A549 (cell line): ENCODE data around the gene CCDC74B. TPM values are rescaled to one million over a fixed set of nuclear protein-coding genes. Genes with fewer than 3 reads are reported as not detected.

Source experiments
- polyA plus RNA-seq, 4 experiments: library from polyadenylated mRNA; depleted of rRNA in 3 of 4; stranded (reverse); fragments of >200 nt; fragmentation: RNase III in 1 of 4; extraction: RNeasy Plus Mini Kit Qiagen cat#74134 plus additional on column Dnase treatment in 1 of 4; gene quantifications; 2 replicates in 3 of 4; 3 replicates in 1 of 4; pipeline ENCODE4 v1.2.3, GENCODE V29; 2011 to 2017
- small RNA-seq, 6 experiments: library from RNA; depleted of rRNA; stranded (forward); fragments of <200 nt; gene quantifications; one replicate each; pipeline ENCODE3, GENCODE V24; 2012

CCDC74B gene
- polyA plus RNA-seq, 2 of the 4 experiments (the other 2 are of a cell fraction) = 5.2 to 5.4 TPM

Small RNA genes within 50 kb of the gene (small RNA-seq; reads per million reads assigned to genes)
- gene RNU6-1049P = 0 reads per million in 6 experiments

Other genes with a start within 250 kb of the CCDC74B start
- gene RAB6C, start 165.4 kb downstream of the CCDC74B start, polyA plus RNA-seq (2011; rRNA removed) = not detected in 2 replicates
- 0.05 to 0.07 TPM (median 0.06 TPM) in 3 replicates for gene RAB6C, start 165.4 kb downstream of the CCDC74B start, polyA plus RNA-seq (2017; fragmentation: RNase III; extraction: RNeasy Plus Mini Kit Qiagen cat#74134 plus additional on column Dnase treatment)
- gene POTEF, start 15.9 kb downstream of the CCDC74B start, polyA plus RNA-seq (2011; rRNA removed) = 0.06 and 0.07 TPM in 2 replicates
- gene POTEF, start 15.9 kb downstream of the CCDC74B start, polyA plus RNA-seq (2017; fragmentation: RNase III; extraction: RNeasy Plus Mini Kit Qiagen cat#74134 plus additional on column Dnase treatment) = 0.05 TPM in 1 of 3 replicates, not detected in the others
- 43.3 and 47.1 TPM in 2 replicates for gene SMPD4, start 36.5 kb upstream of the CCDC74B start, polyA plus RNA-seq (2011; rRNA removed)
- gene SMPD4, start 36.5 kb upstream of the CCDC74B start, polyA plus RNA-seq (2017; fragmentation: RNase III; extraction: RNeasy Plus Mini Kit Qiagen cat#74134 plus additional on column Dnase treatment) = 53.2 to 54.6 TPM (median 53.3 TPM) in 3 replicates
- 78.6 and 102 TPM in 2 replicates for gene MZT2B, start 37.1 kb upstream of the CCDC74B start, polyA plus RNA-seq (2011; rRNA removed)
- gene MZT2B, start 37.1 kb upstream of the CCDC74B start, polyA plus RNA-seq (2017; fragmentation: RNase III; extraction: RNeasy Plus Mini Kit Qiagen cat#74134 plus additional on column Dnase treatment) = 223 to 283 TPM (median 273 TPM) in 3 replicates
- not detected in 2 replicates for gene TUBA3E, start 53.3 kb upstream of the CCDC74B start, polyA plus RNA-seq (2011; rRNA removed)
- not detected in 3 replicates for gene TUBA3E, start 53.3 kb upstream of the CCDC74B start, polyA plus RNA-seq (2017; fragmentation: RNase III; extraction: RNeasy Plus Mini Kit Qiagen cat#74134 plus additional on column Dnase treatment)
- 113 and 118 TPM in 2 replicates for gene IMP4, start 197.8 kb upstream of the CCDC74B start, polyA plus RNA-seq (2011; rRNA removed)
- 149 to 178 TPM (median 159 TPM) in 3 replicates for gene IMP4, start 197.8 kb upstream of the CCDC74B start, polyA plus RNA-seq (2017; fragmentation: RNase III; extraction: RNeasy Plus Mini Kit Qiagen cat#74134 plus additional on column Dnase treatment)
- gene PTPN18, start 210.9 kb upstream of the CCDC74B start, polyA plus RNA-seq (2011; rRNA removed) = 20.4 and 23.7 TPM in 2 replicates
- 19.6 to 23.1 TPM (median 20.5 TPM) in 3 replicates for gene PTPN18, start 210.9 kb upstream of the CCDC74B start, polyA plus RNA-seq (2017; fragmentation: RNase III; extraction: RNeasy Plus Mini Kit Qiagen cat#74134 plus additional on column Dnase treatment)